ENCODE measurements around the gene SERPINB4.
"Not testable (repeated sequence)": the region's sequence is repeated elsewhere in the genome, so short reads cannot be mapped to it uniquely, and the experiment has no call there.

- TF ChIP-seq, protein P1, sequence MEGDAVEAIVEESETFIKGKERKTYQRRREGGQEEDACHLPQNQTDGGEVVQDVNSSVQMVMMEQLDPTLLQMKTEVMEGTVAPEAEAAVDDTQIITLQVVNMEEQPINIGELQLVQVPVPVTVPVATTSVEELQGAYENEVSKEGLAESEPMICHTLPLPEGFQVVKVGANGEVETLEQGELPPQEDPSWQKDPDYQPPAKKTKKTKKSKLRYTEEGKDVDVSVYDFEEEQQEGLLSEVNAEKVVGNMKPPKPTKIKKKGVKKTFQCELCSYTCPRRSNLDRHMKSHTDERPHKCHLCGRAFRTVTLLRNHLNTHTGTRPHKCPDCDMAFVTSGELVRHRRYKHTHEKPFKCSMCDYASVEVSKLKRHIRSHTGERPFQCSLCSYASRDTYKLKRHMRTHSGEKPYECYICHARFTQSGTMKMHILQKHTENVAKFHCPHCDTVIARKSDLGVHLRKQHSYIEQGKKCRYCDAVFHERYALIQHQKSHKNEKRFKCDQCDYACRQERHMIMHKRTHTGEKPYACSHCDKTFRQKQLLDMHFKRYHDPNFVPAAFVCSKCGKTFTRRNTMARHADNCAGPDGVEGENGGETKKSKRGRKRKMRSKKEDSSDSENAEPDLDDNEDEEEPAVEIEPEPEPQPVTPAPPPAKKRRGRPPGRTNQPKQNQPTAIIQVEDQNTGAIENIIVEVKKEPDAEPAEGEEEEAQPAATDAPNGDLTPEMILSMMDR (IDR thresholded peaks at IDR 0.05), result not testable (repeated sequence)
- TF ChIP-seq EZH2 (IDR thresholded peaks at IDR 0.05; ENCODE audit: borderline replicate concordance, insufficient read depth, low read depth, low read length, poor library complexity, severe bottlenecking), result not testable (repeated sequence)
These were observed 14.9 kb upstream of the SERPINB4 start for GRCh38 chr18:63658920-63659319.
